A673 (cell line): Measurements from ENCODE around the gene PNMA8C. TPM values are rescaled to one million over a fixed set of nuclear protein-coding genes. Genes with fewer than 3 reads are reported as not detected.

ENCODE experiments used
- BruUV-seq: library from RNA; stranded (reverse); fragments of 400-500 nt; replicated peaks from 2 replicates; lab custom pipeline; 2021; lab: Mats Ljungman, UMichigan
- CTCF ChIA-PET: fragments of 300-600 bp; sonication (Branson Sonifier 250); formaldehyde crosslinking; loops from one replicate; lab custom pipeline; 2022; ENCODE audit warnings: antibody characterized with exemption; lab: Charles Lee
- POLR2A ChIA-PET: fragments of 300-600 bp; sonication (Branson Sonifier 250); formaldehyde crosslinking; loops from one replicate; lab custom pipeline; 2022; ENCODE audit warnings: antibody characterized with exemption; ENCODE audit not compliant: low non-redundant PET; lab: Charles Lee
- DNase-seq: peaks from one replicate; pipeline ENCODE4 v3.0.0-alpha.2; 2015; ENCODE audit warnings: low spot score
- H3K27ac ChIP-seq: fragments of 200-600 bp; sonication (generic); 2 replicates; pipeline ENCODE4 v1.5.1; 2016; ENCODE audit warnings: mixed run types, low read depth, mild to moderate bottlenecking, mixed read lengths, antibody characterized with exemption, low read length; ENCODE audit not compliant: poor library complexity, severe bottlenecking
- H3K27me3 ChIP-seq: fragments of 200-600 bp; sonication (generic); replicated peaks from 2 replicates; pipeline ENCODE4 v1.6.1; 2017; ENCODE audit warnings: mixed run types, low read depth, mild to moderate bottlenecking, mixed read lengths, antibody characterized with exemption, low read length; ENCODE audit not compliant: insufficient read depth, poor library complexity
- H3K36me3 ChIP-seq: fragments of 200-600 bp; sonication (generic); 2 replicates; pipeline ENCODE4 v1.6.1; 2016; ENCODE audit warnings: mixed run types, mild to moderate bottlenecking, mixed read lengths, antibody characterized with exemption, low read length; ENCODE audit not compliant: insufficient read depth, poor library complexity, severe bottlenecking
- H3K4me1 ChIP-seq: fragments of 200-600 bp; sonication (generic); 2 replicates; pipeline ENCODE4 v1.6.1; 2017; ENCODE audit warnings: mixed run types, mild to moderate bottlenecking, mixed read lengths, antibody characterized with exemption, low read length; ENCODE audit not compliant: insufficient read depth, poor library complexity, severe bottlenecking
- H3K4me3 ChIP-seq: fragments of 200-600 bp; sonication (generic); 2 replicates; pipeline ENCODE4 v1.5.1; 2016; ENCODE audit warnings: low read depth, mixed run types, mild to moderate bottlenecking, mixed read lengths, low read length; ENCODE audit not compliant: poor library complexity, severe bottlenecking
- H3K9me3 ChIP-seq: fragments of 200-600 bp; sonication (generic); 2 replicates; pipeline ENCODE4 v1.6.1; 2016; ENCODE audit warnings: mixed run types, low read depth, mild to moderate bottlenecking, mixed read lengths, antibody characterized with exemption, low read length; ENCODE audit not compliant: poor library complexity, severe bottlenecking
- CTCF ChIP-seq: fragments of 300-800, 200-600 bp; sonication (generic); conservative IDR thresholded peaks from 2 replicates; pipeline ENCODE4 v1.5.1; 2017; ENCODE audit warnings: low read depth, mild to moderate bottlenecking, antibody characterized with exemption, low read length, moderate library complexity, mixed read lengths
- EZH2 ChIP-seq: fragments of 200-600 bp; sonication (generic); IDR thresholded peaks from 2 replicates; pipeline ENCODE4 v1.6.1; 2017; ENCODE audit warnings: borderline replicate concordance, low read depth, mild to moderate bottlenecking, mixed read lengths, antibody characterized with exemption, low read length; ENCODE audit not compliant: poor library complexity, severe bottlenecking
- intact Hi-C: fragments of 100-400 bp; cut with micrococcal nuclease; formaldehyde crosslinking; loops from one replicate; pipeline ENCODE4 v1.10.0; 2022; ENCODE audit not compliant: unreplicated experiment
- total RNA-seq: library from RNA; stranded (reverse); gene quantifications from 2 replicates; pipeline ENCODE4 v1.2.3, GENCODE V29; 2021

The PNMA8C gene
- total RNA-seq, 1 experiment from 2014 or later: not detected

- Histone ChIP-seq H3K4me1 (peaks cover 13% of the 10 kb centered on the region), H3K27ac (no peak overlapping the region), H3K4me3 (no peak overlapping the region), H3K9me3 (no peaks in the 10 kb centered on the region), H3K27me3 (no peaks in the 10 kb centered on the region), H3K36me3 (no peaks in the 10 kb centered on the region)
- ChIA-PET POLR2A (no interaction called here), CTCF (no interaction called here)
- TF ChIP-seq EZH2: no peak
- TF ChIP-seq CTCF: no peak
- intact Hi-C loops: no loop called here
- no TSS peak for BruUV-seq
- no peak for DNase-seq
These were observed 43.9 kb upstream of the PNMA8C start for GRCh38 chr19:46472592-46472991.

- Histone ChIP-seq H3K9me3 (no peaks in the 10 kb centered on the region), H3K4me3 (peak overlapping the region; percentile 59), H3K27ac (no peak overlapping the region), H3K36me3 (no peaks in the 10 kb centered on the region), H3K4me1 (peaks cover 13% of the 10 kb centered on the region), H3K27me3 (no peaks in the 10 kb centered on the region)
- ChIA-PET CTCF (no interaction called here), POLR2A (no interaction called here)
- BruUV-seq: no TSS peak
- no peak for DNase-seq
- TF ChIP-seq EZH2 (no peak), CTCF (no peak)
- intact Hi-C loops: no loop called here
These were observed 43.2 kb upstream of the PNMA8C start for GRCh38 chr19:46471811-46472543.

GRCh38 chr19:46471116-46471733, 42.5 kb upstream of the PNMA8C start, which contains the start of gene PNMA8A:
Gene PNMA8A (minus strand): TSS chr19:46471563. CDS start chr19:46471035, 528 bp downstream.
- CTCF ChIA-PET: no interaction called here
- H3K4me1 ChIP-seq: peaks cover 13% of the 10 kb centered on the region
- POLR2A ChIA-PET: no interaction called here
- peak; percentile 66 for DNase-seq
- H3K36me3 ChIP-seq: no peaks in the 10 kb centered on the region
- H3K9me3 ChIP-seq: no peaks in the 10 kb centered on the region
- intact Hi-C loops: no loop called here
- BruUV-seq: no TSS peak
- H3K27ac ChIP-seq: peak within 1 kb of the TSS; percentile 22
- no peak for TF ChIP-seq EZH2
- TF ChIP-seq CTCF: no peak
- no peaks in the 10 kb centered on the region for H3K27me3 ChIP-seq
- H3K4me3 ChIP-seq: peak within 1 kb of the TSS; percentile 59
